Activated naive CD8-positive, alpha-beta T cell treated with anti-CD3 and anti-CD28 coated beads, Interleukin-2, amount 50 U/mL, for 16 hours (primary cell): ENCODE results near the gene SETD2.
"Not testable (repeated sequence)": the region's sequence is repeated elsewhere in the genome, so short reads cannot be mapped to it uniquely, and the experiment has no call there.

Experiments
- DNase-seq: peaks from one replicate; pipeline ENCODE4 v3.0.0-alpha.2; 2020; ENCODE audit warnings: low read depth, low spot score

The SETD2 gene, protein sequence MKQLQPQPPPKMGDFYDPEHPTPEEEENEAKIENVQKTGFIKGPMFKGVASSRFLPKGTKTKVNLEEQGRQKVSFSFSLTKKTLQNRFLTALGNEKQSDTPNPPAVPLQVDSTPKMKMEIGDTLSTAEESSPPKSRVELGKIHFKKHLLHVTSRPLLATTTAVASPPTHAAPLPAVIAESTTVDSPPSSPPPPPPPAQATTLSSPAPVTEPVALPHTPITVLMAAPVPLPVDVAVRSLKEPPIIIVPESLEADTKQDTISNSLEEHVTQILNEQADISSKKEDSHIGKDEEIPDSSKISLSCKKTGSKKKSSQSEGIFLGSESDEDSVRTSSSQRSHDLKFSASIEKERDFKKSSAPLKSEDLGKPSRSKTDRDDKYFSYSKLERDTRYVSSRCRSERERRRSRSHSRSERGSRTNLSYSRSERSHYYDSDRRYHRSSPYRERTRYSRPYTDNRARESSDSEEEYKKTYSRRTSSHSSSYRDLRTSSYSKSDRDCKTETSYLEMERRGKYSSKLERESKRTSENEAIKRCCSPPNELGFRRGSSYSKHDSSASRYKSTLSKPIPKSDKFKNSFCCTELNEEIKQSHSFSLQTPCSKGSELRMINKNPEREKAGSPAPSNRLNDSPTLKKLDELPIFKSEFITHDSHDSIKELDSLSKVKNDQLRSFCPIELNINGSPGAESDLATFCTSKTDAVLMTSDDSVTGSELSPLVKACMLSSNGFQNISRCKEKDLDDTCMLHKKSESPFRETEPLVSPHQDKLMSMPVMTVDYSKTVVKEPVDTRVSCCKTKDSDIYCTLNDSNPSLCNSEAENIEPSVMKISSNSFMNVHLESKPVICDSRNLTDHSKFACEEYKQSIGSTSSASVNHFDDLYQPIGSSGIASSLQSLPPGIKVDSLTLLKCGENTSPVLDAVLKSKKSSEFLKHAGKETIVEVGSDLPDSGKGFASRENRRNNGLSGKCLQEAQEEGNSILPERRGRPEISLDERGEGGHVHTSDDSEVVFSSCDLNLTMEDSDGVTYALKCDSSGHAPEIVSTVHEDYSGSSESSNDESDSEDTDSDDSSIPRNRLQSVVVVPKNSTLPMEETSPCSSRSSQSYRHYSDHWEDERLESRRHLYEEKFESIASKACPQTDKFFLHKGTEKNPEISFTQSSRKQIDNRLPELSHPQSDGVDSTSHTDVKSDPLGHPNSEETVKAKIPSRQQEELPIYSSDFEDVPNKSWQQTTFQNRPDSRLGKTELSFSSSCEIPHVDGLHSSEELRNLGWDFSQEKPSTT (N-terminal part only)

DNA sequence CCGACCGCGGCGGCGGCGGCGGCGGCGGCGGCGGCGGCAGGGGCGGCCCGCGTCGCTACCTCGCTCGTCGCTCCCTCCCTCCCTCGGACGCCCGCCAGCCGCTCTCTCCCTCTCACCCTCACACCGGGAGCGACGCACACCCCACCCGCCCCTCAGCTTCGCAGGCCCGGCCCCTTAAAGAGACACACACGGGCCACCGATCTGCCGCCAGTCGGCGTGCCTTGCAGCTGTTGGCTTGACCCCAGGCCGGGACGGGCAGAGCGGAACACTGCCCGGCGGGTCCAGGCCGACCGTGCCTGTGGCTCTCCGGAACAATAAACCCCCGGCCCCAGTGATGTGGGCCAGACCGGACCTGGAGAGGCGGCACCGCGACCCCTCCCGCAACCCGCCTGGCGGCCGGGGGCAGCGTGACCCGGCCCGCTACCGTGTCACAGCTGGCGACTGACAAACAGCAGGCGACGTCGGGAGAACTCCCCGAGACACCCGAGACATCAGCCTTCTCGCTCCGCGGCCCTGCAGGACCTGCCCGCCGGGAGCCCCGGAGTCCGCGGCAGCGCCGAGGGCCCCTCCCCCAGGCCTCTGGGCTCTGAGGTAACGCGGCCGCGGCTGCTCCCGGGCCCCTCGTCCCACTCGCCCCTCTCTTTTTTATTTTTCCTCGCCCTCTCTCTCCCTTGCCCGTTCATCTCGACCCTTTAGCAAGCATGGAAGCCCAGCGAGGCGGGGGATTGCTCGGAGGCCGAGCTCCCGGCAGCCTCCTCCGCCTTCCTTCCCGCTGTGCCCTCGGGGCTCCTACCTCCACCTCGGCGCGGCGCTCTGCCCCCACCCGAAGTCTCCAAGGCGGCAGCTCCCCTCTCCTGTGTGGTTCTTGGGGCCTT lies at the start of gene SETD2:
Gene SETD2, minus strand, starts transcription at position 107 of the 875 bp plus-strand sequence. CDS start 189 bp downstream, outside the sequence.
- DNase-seq: peak; percentile 67

DNA sequence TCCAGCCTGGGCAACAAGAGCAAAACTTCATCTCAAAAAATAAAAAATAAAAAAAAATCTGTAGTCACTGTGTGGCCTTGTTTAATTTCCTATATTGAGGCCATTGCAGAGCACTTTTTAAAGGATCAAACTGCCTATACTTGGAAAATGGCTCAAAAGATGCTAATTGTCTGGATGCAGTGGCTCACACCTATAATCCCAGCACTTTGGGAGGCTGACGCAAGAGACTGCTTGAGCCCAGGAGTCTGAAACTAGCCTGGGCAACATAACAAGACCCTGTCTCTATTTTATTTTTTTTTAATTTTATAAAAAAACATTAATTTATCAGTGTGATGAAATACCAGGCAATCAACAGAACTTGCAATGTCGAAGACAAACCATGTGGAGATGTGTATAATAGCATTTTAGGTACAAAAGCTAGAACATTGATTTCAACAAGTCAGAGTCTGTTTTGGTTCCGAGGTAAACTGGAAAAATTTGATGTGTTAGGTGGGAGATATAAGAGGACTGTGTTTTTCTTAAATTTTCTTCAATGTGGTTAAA lies 47.0 kb upstream of the SETD2 start:
- no peak for DNase-seq

DNA sequence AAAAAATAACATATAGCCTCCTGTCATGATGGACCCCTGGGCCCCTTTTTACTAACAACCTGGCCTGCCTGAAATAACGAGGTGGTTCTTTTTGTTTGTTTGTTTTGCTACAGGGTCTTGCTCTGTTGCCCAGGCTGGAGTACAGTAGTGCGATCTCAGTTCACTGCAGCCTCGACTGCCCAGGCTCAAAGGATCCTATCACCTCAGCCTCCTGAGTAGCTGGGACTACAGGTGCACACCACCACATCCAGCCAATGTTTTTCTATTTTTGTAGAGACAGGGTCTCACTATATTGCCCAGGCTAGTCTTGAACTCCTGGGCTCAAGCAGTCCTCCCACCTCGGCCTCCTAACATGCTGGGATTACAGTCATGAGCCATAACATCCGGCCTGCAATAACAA lies 42.1 kb upstream of the SETD2 start:
- not testable (repeated sequence) for DNase-seq

DNA sequence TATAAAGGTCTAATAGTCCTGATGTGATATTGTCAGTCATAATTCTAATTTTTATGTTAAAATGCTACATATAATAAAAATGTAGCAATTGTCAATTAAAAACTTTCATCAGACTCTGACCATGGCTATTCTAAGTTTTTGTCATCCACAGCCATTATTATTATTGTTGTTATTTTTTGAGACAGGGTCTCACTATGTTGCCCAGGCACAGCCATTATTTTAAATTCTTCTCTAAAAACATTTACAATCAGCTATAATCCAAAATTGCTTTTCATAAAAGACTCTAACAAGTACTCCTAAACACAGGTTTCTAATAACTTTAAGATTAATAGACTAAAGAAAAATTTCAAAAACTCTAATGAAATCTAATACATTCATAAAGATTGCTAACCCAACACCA lies 41.0 kb upstream of the SETD2 start:
- no peak for DNase-seq

DNA sequence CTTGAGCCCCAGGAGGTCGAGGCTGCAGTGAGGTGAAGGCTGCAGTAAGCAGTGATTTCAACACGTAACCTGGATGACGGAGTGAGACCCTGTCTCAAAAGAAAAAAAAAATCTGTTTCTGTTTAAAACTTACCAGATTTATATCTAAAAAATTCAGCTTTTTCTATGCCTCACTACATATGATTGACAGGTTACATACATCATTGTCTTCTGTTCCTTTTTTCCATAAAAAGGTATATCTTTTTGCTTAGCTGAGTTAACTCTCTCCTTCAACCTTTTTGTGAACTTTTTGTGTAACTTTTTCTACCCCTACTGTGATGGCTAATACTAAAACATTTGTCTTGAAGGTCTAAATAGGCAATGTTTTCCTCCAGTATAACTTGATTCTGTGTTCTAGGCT lies 38.6 kb upstream of the SETD2 start:
- DNase-seq: no peak

DNA sequence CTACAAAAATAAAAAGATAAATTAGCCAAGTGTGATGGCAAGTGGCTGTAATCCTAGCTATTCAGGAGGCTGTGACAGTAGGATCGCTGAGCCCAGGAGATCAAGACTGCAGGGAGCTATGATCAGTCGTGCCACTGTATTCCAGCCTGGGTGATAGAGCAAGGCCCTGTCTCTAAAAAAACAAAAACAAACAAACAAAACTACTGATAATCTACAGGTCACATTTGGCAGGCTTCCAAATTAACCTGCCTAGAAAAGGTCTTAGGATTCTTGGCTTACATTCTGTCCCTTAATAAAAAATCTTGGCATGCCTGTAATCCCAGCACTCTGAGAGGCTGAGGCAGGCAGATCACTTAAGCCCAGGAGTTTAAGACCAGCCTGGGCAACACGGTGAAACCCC lies 33.4 kb upstream of the SETD2 start:
- DNase-seq: no peak

DNA sequence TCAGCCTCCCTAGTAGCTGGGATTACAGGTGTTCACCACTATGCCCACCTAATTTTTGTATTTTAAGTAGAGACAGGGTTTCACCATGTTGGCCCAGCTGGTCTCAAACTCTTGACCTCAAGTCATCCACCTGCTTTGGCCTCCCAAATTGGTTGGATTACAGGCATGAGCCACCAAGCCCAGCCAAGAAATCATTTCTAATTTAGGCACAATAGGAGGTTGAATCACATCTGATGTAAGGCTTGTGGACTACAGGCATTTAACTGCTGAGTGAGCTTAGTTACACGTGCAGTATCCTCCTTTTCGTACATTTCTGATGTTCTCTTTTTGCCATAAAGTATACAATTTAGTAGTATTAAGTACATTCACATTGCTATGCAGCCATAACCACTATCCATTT lies 31.1 kb upstream of the SETD2 start:
- DNase-seq: no peak

DNA sequence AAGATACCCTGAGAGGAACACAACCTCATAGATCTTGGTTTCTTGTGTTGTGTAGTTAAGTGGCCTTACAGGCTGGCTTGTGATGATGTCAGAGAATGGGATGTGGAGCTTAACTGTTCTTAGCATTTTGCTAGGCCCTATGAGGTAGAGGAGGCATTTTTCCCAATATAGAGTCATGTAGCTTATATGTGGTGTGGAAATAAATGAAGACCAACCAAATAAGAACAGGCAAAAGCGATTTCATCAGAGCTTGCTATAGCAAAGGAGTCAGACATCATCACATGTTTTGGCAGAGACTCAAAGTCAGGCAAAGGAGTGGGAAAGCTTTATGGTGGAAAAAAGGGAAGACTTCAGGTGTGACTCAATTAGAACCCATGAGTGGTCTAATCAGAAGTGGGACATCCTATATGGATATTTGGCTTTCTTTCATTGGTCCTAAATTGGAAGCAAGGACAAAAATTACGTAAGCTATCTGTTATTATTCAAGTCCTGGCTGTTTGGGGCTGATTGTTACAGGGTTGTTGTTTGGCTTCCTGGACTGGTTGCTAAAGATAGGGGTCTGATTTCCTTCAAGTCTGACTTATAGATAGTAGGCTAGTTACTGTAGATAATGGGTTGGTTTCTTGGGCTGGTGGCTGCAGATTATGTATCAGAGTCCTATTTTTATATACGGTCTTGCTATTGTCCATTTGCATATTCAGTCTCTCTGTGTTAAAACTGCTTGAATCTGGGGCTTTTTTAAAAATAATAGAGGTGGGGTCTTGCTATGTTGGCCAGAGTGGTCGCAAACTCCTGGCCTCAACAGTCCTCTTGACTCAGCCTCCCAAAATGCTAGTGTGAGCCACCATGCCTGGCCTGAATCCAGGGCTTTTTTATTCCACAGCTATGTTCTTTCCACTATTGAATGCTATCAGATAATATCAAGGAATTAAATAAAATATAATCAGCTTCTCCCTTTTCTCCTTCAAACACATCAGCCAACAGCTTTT lies 30.3 kb upstream of the SETD2 start:
- no peak for DNase-seq

DNA sequence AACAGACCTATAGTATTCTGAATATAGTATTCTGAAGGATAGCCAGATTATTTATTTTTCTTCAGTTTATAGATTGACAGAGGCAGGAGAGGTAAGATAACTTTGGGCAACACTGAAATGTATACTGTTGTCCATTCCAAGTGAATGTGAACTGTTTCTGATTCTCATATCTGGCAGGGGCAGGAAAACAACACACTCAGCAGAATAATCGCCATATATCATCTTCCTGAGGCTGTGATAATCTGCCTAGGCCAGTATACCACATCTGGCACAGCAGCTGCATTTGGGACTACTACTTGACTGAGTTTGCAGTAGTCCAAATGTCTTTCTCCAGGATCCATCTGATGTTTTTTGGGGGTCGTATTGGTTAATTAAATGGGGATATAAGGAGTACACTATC lies 22.4 kb upstream of the SETD2 start:
- DNase-seq: no peak

DNA sequence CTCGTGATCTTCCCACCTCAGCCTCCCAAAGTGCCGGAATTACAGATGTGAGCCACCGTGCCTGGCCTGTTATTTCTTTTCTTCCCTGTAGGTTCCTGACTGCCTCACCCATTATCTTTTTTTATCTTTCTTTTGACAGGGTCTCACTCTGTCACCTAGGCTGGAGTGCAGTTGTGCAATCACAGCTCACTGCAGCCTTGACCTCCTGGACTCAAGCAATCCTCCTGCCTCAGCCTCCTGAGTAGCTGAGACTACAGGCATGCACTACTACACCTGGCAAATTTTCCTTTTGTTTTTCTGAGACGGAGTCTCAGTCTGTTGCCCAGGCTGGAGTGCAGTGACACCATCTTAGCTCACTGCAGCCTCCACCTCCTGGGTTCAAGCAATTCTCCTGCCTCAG lies 17.8 kb upstream of the SETD2 start:
- not testable (repeated sequence) for DNase-seq

DNA sequence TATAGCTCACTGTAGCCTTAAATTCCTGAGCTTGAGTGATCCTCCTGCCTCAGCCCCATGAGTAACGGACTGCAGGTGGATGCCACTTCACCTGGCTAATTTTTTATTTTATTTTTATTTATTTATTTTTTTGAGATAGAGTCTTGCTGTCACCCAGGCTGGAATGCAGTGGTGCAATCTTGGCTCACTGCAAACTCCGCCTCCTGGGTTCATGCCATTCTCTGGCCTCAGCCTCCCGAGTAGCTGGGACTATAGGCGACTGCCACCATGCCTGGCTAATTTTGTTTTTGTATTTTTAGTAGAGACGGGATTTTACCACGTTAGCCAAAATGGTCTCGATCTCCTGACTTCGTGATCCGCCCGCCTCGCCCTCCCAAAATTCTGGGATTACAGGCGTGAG lies 16.1 kb upstream of the SETD2 start:
- DNase-seq: not testable (repeated sequence)

DNA sequence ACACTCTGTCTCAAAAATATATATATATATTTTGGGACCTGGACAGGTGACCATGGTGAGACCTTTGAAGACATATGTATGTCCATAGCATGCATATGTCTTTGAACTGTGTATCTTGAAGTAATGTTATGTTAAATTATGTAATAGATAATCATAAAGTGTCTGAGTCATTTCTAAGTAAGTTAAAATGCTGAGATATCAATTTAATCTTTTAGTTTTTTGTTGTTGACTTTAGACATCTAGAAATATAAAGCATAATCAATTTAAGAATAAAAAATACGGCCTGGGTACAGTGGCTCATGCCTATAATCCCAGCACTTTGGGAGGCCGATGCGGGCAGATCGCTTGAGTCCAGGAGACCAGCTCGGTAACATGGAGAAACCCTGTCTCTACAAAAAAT lies 12.7 kb upstream of the SETD2 start:
- no peak for DNase-seq

DNA sequence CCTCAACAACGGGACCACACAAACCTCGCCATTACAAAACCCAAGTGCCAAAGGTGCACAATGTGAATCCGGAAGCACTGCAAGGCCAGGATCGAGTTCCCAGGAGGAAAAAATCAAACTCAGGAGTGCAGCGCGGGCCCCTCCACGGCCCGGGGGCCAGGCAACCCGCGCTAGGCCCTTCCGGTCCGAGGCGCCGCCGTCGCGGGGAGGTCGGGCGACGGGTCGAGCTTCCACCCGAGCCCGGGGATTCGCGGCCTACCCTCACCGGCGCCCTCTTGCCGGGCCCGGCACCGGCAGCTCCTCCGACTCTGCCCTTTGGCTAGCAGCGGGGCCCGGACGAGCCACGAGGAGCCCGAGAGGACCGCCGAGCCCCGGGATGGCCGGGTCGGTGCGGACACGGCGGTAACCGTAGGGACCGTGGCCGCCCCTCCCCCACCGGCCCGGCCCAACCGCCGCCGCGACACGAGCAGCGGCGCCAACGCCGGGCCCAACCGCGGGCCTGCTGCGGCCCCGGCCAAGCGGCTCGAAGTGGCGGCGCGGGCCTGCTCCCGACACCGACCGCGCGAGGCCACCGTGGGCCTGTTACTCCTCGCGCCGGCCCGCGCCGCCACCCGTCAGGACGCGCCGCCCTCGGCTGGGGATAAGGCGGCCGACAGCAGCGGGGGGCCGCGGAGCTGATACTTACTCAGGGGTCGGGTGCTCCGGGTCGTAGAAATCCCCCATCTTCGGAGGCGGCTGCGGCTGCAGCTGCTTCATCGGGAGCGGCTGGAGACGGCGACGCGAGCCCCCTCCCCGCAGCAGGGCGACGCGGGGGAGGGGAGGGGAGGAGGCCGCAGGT lies 525 bp downstream of the SETD2 start:
- peak; percentile 25 for DNase-seq

DNA sequence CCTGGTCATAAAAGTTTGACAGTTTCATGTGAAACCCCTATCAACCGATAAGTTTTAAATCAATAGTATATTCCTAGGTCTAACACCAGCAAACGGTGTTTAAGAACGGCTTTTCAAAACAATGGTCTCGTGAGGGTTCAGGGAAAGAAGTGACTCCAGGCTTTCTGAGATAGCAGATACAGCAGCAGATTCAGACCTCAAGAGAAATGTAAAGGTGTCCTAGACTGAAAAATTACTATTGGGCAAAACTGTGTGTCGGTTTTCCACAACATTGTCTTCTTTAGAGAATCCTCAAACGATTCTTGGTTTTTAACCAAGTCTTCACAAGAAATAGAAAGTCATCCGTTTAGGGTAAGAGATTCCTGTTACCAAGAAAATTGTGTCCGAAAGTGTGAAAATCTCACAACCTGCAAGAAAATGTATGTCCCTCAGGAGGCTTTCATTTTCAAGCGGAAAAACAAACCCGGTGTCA lies 1.2 kb downstream of the SETD2 start:
- no peak for DNase-seq

DNA sequence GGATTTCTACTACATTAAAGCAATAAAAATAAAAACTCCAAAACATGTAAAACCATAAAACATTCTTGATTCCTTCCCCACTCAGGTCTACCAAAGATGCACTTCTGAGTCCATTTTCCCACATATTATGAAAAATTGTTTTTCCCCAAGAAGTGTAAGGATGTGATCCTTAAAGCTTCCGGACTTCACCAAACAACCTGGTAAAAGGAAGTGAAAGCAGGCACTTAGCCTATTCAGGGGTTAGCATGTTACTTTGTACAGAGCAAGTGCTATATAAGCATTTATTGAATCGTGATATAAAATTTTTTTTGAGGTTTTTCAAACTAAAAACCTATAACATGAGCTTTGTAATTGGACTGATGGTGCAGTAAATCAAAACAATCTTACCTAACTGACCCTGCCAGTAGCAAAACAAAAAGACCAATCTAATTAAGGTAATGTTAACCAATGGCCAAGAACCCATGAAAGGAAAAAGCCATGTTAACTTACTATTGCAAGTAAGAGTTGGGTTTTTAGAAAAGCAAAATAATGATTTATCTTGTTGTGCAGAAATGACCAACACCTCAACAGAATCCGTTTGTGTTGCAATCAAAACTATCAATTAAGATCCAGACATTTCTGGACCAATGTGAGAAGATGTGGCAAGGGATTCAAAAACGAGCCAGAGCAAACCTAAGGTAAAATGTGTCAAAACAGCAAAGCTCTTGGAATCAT lies 1.8 kb downstream of the SETD2 start:
- DNase-seq: no peak

DNA sequence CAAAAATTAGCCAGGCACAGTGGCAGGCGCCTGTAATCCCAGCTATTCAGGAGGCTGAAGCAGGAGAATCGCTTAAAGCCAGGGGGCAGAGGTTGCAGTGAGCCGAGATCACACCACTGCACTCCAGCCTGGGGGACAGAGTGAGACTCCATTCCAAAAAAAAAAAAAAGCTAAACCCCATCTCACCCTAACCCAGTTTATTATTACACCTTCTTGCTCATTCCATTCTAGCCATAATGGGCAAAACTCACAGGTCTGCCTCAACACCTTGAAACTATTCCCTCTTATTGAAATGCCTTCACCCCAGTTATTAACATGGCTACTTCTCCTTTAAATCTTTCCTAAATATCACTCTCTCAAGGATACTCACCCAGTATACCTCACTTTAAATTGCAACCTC lies 4.1 kb downstream of the SETD2 start:
- no peak for DNase-seq

DNA sequence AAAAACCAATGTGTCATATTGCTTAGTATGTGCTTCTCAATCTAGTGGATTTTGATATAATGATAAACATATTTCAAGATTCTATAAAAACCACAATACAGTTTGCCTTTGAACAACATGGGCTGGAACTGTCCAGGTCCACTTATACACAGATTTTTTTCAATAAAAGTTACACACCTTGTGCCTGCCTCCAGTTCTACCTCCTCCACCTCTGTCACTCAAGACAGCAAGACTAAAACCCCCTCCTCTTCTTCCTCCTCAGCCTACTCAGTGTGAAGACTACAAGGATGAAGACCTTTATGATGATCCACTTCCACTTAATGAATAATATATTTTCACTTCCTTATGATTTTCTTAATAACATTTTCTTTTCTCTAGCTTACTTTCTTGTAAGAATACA lies 5.7 kb downstream of the SETD2 start:
- DNase-seq: no peak

DNA sequence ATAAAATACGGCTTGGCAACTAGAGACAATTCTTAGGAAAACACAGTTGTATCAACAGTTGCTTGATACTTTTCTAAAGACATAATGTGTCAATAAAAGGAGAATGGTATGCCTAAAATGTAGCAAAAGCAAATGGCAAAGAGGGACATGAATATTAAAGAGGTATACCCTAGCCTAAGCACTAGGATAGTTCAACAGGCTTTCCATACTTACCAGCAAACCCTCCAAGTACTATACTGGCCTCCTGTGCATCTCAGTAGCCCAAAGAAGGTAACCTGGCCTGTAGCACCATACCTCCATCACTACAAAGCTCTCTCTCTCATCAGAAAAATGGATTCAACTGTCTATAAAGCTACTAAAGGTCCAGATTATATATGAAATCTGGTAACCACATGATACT lies 7.5 kb downstream of the SETD2 start:
- DNase-seq: no peak
